Measurements from ENCODE around the gene CD163.
"Not testable (repeated sequence)": the region's sequence is repeated elsewhere in the genome, so short reads cannot be mapped to it uniquely, and the experiment has no call there.

Gene CD163

GRCh38 chr12:7450667-7451066, 52.9 kb downstream of the CD163 start:
- no peak for DNase-seq (ENCODE audit: low spot score)

- DNase-seq (ENCODE audit: low spot score), result no peak
Measured at GRCh38 chr12:7448099-7448498, 55.5 kb downstream of the CD163 start.

- no peak for DNase-seq (ENCODE audit: low spot score)
Measured at GRCh38 chr12:7444537-7444936, 59.0 kb downstream of the CD163 start.

- DNase-seq (ENCODE audit: low spot score), result no peak
Measured at GRCh38 chr12:7444076-7444475, 59.5 kb downstream of the CD163 start, which contains the start of gene CD163L1. TSS of gene CD163L1 (minus strand) at chr12:7444153. CDS start at chr12:7444127, 26 bp downstream.

- no peak for DNase-seq (ENCODE audit: low spot score)
Measured at GRCh38 chr12:7441216-7441615, 62.4 kb downstream of the CD163 start.

GRCh38 chr12:7439579-7440505, 63.7 kb downstream of the CD163 start:
- DNase-seq (ENCODE audit: low spot score), result no peak

GRCh38 chr12:7438291-7438995, 65.1 kb downstream of the CD163 start:
- not testable (repeated sequence) for DNase-seq (ENCODE audit: low spot score)

GRCh38 chr12:7437494-7437893, 66.1 kb downstream of the CD163 start:
- not testable (repeated sequence) for DNase-seq (ENCODE audit: low spot score)

- DNase-seq (ENCODE audit: low spot score), result no peak
Measured at GRCh38 chr12:7434670-7435069, 68.9 kb downstream of the CD163 start.

- no peak for DNase-seq (ENCODE audit: low spot score)
Measured at GRCh38 chr12:7433276-7433822, 70.2 kb downstream of the CD163 start.

GRCh38 chr12:7431993-7432685, 71.4 kb downstream of the CD163 start:
- DNase-seq (ENCODE audit: low spot score), result no peak
